Left colon (tissue), 2 donors: ENCODE results near the gene LGALS4. TPM values are rescaled to one million over a fixed set of nuclear protein-coding genes. Genes with fewer than 3 reads are reported as not detected.
A peak's percentile ranks its signal among the peaks of the same experiment; 100 is the strongest.
"Not testable (repeated sequence)": the region's sequence is repeated elsewhere in the genome, so short reads cannot be mapped to it uniquely, and the experiment has no call there.

Source experiments
- ATAC-seq: fragments of 200-7000 bp; cut with Tn5 transposase; one replicate; pipeline ENCODE4 v1.9.1; 2020; ENCODE audit warnings: mild to moderate bottlenecking, moderate library complexity
- DNase-seq, 2 donors: peaks; one replicate each; pipeline ENCODE4 v3.0.0-alpha.2; 2020
- intact Hi-C, 2 donors: fragments of 100-400 bp; cut with DNase I in 1 of 2; cut with micrococcal nuclease in 1 of 2; formaldehyde crosslinking; loops; one replicate each; pipeline versions ENCODE4 v1.11.2 to v1.14.0; 2022; cut with DNase I, micrococcal nuclease
- total RNA-seq, 2 donors: library from RNA; stranded (reverse); fragmentation: NEBNext Ultra II Directional; extraction: Animal tissue kit (Norgen Biotek cat#: 25700); gene quantifications; one replicate each; pipeline ENCODE4 v1.2.1, GENCODE V29; 2021
- donor health status: DM: no; HTN: no; CAD: no.
- donor health status: DM: yes; HTN: yes; CAD: no.

The LGALS4 gene
- total RNA-seq, 2 donors from 2014 or later: 7,382 to 8,588 TPM

DNA sequence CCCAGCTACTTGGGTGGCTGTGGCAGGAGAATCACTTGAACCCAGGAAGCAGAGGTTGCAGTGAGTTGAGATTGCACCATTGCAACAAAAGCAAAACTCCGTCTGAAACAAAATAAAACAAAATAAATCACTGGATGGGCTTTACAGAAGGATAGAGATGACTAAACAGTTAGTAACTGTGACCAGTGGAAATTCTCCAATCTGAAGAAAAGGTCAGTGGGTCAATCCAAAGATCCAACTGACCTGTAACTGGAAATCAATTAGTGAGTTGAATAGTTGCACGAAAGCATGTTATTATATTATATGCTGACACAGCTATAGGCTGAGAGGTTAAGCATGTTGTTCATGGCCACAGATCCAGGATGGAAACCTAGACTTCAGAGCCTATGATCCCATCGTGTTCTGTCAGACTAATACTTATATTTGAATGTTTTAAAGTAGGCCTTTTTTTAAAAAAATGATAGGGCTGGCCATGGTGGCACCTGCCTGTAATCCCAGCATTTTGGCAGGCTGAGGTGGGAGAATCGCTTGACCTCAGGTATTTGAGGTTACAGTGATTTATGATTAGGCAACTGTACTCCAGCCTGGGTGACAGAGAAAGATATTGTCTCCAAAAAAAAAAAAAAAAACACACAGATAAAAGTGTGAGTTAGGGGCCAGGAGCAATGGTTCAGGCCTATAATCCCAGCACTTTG is 17.4 kb upstream of the LGALS4 start:
- no peak for ATAC-seq
- DNase-seq: no peak
- intact Hi-C loops: no loop called here

DNA sequence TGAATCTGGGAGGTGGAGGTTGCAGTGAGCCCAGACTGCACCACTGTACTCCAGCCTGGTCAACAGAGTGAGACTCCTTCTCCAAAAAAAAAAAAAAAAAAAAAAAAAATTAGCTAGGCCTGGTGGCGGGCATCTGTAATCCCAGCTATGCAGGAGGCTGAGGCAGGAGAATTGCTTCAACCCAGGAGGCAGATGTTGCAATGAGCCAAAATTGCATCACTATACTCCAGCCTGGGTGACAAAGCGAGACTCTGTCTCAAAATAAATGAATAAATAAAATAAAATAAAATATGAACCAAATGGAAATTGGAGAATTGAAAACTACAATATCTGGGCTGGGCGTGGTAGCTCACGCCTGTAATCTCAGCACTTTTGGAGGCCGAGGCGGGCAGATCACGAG is 16.5 kb upstream of the LGALS4 start:
- intact Hi-C loops, DNase-seq, ATAC-seq: not testable (repeated sequence)

DNA sequence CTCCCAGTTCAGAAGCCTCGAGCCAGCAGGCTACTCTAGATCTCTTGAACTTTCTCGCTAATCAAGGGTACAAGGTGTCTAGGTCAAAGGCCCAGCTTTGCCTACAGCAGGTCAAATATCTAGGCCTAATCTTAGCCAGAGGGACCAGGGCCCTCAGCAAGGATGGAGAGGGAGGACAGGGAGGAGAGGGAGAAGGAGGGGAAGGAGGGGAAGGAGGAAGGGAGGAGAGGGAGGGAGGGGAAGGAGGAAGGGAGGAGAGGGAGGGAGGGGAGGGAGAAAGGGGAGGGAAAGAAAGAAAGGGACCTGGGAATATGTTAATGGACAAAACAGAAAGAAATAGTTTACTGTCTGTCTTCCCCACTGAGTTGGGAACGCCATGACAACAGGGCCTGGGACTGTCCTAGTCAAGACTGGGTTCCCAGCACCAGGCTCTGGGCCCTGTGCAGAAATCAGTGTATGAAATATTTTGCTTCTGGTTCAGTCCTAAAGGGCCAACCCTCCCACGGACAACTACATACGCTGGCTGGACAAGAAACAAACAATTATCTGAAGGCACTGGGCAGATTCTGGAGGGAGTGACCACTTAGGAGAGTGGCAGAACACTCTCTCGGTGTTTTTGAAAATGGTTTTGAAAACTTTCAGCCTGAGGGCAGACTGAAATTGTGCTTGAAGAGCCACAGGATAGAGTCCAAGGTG is 14.3 kb upstream of the LGALS4 start:
- ATAC-seq (no peak), DNase-seq (no peak)
- intact Hi-C loops: no loop called here

DNA sequence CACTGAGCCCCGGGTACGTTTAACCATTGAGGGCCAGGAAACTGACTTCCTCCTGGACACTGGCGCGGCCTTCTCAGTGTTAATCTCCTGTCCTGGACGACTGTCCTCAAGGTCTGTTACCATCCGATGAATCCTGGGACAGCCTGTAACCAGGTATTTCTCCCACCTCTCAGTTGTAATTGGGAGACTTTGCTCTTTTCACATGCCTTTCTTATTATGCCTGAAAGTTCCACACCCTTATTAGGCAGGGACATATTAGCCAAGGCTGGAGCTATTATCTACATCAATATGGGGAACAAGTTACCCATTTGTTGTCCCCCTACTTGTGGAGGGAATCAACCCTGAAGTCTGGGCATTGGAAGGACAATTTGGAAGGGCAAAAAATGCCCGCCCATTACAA is 13.2 kb upstream of the LGALS4 start:
- intact Hi-C loops, DNase-seq, ATAC-seq: not testable (repeated sequence)

DNA sequence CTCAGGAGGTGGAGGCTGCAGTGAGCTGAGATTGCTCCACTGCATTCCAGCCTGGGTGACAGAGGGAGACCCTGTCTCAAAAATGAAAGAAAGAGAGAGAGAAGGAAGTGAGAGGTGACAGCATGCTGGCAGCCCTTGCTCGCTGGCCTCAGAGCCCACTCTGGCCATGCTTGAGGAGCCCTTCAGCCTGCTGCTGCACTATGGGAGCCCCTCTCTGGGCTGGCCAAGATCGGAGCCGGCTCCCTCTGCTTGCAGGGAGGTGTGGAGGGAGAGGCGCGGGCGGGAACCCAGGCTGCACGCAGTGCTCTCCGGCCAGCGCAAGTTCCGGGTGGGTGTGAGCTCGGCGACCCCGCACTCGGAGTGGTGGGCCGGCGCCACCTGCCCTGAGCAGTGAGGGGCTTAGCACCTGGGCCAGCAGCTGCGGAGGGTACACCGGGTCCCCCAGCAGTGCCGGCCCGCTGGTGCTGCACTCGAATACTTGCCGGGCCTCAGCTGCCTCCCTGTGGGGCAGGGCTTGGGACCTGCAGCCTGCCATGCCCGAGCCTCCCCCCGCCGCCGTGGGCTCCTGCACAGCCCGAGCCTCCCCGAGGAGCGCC is 8.6 kb upstream of the LGALS4 start:
- intact Hi-C loops, ATAC-seq, DNase-seq: not testable (repeated sequence)

DNA sequence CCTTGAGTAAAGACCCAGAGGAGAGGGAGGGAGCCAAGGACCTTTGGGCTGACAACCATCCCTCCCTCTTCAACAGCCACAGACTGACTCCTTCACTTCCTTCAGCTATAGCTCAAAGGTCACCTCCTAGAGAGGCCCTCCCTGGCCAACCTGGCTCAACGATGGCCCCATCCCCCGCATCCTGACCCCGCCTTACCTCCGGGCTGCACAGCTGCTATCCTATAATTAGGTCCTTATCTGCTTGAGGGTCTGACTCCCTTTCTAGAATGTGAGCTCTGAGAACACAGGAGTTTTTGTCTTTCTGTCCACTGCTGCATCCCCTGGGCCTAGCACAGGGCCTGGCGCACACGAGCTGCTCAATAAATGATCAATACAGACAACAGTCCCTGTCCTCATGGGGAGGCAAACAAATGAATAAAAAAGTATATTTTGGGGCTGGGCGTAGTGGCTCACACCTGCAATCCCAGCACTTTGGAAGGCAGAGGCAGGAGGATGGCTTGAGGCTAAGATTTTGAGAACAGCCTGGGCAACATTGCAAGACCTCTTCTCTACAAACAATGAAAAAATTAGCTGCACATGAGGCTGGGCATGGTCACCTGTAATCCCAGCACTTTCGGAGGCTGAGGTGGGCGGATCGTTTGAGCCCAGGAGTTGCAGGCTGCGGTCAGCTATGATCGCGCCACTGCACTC is 6.6 kb upstream of the LGALS4 start:
- ATAC-seq (peak; percentile 75), DNase-seq (peak; percentile 86 to 92)
- intact Hi-C loops: no loop called here

DNA sequence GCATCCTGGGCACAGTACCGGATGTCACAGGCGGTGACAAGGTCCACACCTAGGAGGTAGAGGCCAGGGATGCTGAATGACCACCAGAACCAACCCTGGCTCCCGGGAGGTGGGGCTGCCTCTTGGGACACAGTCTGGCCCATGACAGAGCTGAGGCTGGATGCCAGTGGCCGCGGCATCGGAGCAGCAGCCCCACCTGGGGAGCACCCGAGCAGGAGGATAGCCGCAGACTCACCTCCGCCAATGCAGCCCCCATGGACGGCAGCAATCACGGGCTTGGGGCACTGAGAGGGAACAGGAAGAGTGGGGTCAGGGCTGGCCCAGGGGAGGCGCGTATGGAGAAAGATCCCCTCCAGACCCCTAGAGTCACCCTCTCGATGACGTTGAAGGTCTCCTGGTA is 4.3 kb upstream of the LGALS4 start:
- no peak for DNase-seq
- intact Hi-C loops: no loop called here
- no peak for ATAC-seq

DNA sequence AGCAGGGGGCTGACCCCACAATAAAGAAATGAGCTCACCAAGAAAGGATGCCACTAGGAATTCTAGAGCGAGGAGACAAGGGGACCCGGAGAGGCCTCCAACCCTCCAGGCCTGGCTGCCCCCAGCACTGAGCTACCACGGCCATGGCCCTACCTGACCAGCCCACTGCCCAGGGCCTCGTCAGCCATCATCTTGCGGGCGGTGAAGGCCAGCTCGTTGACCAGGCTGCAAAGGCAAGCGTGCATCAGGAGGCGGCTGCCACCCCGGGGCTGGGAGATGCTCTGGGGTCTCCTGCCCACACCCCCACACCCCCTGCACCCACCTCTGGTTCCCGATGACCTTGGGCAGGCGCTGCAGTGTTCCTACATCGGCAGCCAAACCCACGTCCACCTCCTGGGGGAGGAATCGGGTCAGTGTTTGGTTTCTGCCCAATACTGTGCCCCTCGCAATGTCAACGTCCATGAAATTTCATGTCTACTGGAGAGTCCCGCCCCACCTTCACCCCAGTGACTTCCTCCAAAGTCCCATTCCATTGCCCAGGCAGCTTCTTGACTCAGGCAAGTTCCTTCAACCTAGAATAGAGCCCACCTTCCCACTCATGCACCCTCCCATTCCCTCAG is 3.5 kb upstream of the LGALS4 start:
- DNase-seq (no peak), ATAC-seq (no peak)
- intact Hi-C loops: no loop called here

DNA sequence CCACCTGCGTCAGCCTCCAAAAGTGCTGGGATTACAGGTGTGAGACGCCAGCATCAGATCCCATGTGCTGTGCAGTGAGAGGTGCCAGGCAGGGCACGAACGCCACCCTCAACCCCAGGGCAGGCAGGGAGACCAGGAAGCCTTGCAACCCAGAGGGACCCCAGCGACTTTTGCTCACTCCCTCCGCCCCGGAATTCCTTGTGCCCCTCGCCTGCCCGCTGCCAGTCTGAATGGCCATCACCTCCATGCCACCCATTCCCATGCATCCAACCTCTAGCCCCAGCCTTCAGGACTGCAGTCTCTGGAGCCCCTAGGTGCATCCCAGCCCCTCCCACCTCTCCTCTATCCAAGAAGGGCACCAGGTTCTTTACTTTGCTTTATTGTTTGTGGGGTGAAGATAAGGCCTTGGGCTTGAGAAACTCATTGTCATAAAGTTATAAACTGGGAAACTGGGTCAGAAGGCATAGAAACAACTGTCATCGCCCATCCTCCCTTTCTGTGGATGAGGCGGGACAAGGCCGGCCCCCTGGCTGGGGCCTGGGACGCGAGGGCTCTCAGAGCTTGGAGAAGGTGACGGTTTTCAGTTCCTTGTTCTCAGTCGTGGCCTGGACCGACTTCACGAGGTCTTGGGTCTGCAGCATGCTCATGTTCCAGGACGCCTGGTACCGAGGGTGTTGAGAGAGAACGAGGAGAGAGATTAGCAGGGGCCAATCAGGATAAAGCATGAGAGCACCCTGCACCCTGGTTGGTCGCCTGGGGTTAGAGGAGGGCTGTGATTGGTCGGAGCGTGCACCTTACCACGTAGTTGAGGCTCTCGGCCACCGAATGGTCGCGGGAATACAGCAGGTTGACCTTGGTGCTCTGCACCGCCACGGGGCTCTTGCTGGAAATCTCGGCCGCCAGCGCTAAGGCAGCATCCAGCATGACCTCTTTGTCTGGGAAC is 2.6 kb upstream of the LGALS4 start:
- ATAC-seq: peak; percentile 47
- intact Hi-C loops: no loop called here
- DNase-seq: peak; percentile 69 to 73

DNA sequence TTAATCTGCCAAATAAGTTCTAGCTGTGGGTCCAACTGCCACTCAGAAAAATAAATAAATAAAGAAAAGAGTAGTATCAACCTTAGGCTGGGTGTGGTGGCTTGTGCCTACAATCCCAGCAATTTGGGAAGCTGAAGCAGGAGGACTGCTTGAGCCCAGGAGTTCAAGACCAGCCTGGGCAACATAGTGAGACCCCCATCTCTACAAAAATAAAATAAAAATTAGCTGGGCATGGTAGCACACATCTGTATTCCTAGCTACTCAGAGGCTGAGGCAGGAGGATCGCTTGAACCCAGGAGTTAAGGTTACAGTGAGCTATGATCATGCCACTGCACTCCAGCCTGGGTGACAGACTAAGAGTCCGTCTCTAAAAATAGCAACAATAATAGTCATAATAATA is 1.2 kb upstream of the LGALS4 start:
- intact Hi-C loops: not testable (repeated sequence)

DNA sequence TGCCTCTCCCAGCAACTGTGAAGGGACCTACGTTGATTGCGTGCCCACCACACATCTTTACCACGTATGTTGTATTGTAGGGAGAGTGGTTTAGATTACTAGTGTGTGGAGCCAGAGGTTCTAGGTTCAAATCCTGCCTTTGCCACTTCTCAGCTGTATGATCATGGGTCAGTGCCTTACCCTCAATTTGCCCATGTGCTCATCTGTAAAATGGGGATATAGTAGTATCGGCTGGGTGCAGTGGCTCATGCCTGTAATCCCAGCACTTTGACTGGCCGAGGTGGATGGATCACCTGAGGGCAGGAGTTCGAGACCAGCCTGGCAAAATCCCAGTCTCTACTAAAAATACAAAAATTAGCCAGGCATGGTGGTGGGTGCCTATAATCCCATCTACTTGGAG is 578 bp upstream of the LGALS4 start:
- intact Hi-C loops: no loop called here
- no peak for DNase-seq
- no peak for ATAC-seq

More for the DNA sequence above, 1.2 kb upstream of the LGALS4 start:
- not testable (repeated sequence) for DNase-seq, ATAC-seq

DNA sequence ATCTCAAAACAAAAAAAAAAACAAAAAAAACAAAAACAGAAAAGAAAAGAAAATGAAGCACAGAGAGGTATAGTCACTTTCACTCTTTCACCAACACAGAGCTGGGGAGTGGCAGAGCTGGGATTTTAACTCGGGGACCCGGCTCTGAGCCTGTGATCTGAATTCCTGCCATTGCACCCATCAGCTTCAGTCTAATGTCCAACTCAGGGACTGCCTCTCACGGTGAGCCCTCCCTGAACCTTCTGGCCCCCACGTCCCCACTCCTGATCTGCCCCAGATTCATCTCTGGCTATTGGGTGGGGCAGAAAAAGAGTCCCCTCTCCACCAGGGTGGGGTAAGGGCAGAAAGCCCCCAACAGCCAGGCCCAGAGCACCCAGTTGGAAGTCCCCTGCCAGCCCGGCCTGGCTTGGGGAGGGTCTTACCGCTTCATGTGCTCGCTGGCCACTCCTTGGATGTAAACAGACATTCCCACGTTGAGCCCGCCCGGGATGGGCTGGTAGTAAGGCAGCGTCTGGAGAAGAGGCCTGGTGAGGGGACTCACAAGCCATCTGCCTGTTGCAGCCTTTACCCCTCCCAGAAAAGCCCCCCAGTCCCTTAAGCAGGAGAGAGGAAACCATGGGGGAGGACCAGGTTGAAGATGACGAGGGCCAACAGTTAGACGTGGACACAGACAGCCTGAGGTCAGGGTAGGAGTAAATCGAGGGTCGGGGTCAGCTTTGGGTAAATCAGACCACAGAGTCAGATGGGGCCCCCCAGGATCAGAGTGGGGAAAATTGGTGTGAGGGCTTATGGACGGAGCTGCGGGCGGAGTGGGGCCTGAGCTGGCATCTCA is 520 bp downstream of the LGALS4 start:
- ATAC-seq: peak; percentile 0
- DNase-seq: no peak
- intact Hi-C loops: no loop called here

DNA sequence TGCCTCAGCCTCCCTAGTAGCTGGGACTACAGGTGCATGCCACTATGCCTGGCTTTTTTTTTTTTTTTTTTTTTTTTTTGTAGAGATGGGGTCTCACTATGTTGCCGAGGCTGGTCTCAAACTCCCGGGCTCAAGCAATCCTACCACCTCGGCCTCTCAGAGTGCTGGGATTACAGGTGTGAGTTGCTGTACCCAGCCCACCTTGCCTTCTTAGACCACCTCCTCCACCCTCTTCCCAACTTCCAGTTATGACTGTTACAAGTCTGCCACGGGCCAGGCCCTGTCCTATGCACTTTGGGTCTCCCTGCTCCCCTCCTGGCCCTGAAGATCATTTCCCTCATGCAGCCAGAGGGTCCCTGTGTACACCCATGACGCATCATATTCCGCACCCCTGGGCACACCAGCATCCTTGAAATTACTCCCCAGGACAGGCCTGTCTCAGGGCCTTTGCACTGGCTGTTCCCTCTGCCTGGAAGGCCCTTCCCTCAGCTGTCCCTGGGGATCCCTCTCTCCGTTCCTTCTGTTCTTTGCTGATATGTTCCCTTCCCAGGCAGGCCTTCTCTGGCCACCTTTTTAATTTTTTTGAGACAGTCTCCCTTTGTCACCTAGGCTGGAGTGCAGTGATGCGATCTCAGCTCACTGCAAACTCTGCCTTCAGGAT is 3.0 kb downstream of the LGALS4 start:
- intact Hi-C loops: no loop called here
- ATAC-seq: no peak
- DNase-seq: no peak

DNA sequence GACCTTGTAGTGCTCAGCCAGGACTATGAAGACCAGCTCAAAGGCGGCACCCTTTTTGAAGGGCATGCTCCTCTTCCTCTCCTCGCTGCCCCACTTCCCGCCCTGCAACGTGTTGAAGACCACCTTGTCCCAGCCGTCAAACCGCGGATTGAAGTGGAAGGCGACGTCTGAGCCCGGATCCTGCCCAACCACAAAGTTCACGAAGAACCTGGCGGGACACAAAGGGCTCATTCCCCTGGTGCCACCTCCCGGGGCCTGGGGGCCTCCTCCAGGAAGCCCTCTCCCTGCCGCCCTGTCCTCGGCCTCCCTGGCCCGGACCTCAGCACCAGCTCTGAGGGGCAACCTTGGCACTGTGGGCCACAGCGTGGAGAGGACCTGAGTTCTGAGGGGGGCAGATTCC is 4.0 kb downstream of the LGALS4 start:
- DNase-seq (no peak), ATAC-seq (no peak)
- intact Hi-C loops: no loop called here

DNA sequence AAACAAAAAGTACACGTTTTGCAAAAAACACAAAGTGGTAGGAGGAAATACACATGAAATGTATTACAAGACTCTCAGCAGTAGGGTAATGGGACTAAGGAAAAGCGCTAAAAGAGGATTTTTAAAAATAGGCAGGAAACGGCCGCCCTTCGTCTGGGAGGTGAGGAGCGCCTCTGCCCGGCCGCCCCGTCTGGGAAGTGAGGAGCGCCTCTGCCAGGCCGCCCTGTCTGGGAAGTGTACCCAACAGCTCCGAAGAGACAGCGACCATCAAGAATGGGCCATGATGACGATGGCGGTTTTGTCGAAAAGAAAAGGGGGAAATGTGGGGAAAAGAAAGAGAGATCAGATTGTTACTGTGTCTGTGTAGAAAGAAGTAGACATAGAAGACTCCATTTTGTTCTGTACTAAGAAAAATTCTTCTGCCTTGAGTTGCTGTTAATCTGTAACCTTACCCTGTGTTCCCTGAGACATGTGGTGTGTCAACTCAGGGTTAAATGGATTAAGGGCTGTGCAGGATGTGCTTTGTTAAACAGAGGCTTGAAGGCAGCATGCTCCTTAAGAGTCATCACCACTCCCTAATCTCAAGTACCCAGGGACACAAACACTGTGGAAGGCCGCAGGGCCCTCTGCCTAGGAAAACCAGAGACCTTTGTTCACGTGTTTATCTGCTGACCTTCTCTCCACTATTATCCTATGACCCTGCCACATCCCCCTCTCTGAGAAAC is 5.2 kb downstream of the LGALS4 start:
- intact Hi-C loops, ATAC-seq, DNase-seq: not testable (repeated sequence)

DNA sequence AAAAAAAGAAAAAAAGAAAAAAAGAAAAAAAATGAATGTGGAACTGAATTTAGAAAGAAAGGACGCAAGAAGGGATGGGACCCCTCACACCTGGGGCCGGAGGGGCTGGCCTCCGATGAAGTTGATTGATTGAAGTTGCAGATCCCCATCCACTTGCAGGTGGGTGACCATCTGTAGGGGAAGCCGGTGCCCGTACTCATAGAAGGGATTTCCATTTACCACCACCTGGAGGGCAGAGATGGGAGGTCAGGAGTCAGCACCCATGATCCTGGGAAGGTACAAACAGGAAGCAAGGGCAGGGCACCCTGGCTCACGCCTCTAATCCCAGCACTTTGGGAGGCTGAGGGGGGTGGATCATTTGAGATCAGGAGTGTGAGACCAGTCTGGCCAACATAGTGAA is 6.4 kb downstream of the LGALS4 start:
- ATAC-seq: peak; percentile 1
- intact Hi-C loops: no loop called here
- DNase-seq: no peak
